Sigmoid colon (tissue), 7 donors: ENCODE data around the gene HDAC9. TPM values are rescaled to one million over a fixed set of nuclear protein-coding genes. Genes with fewer than 3 reads are reported as not detected.

Experiments
- DNase-seq: peaks from one replicate; pipeline ENCODE4 v3.0.0-alpha.2; 2019
- H3K27ac ChIP-seq, 4 donors: fragments of 200-600 bp; sonication (generic); one replicate each; pipeline ENCODE4 v1.5.1; 2016 to 2019; ENCODE audit warnings: mild to moderate bottlenecking in 1 of 4
- H3K27me3 ChIP-seq, 3 donors: fragments of 200-600 bp; sonication (generic); one replicate each; pipeline ENCODE4 v1.5.1; 2019; ENCODE audit warnings: mild to moderate bottlenecking in 1 of 3
- H3K36me3 ChIP-seq, 4 donors: fragments of 200-600 bp; sonication (generic); one replicate each; pipeline ENCODE4 v1.5.1; 2016 to 2019
- H3K4me1 ChIP-seq, 4 donors: fragments of 200-600 bp; sonication (generic); one replicate each; pipeline ENCODE4 v1.5.1; 2017 to 2019
- H3K4me3 ChIP-seq, 4 donors: fragments of 200-600 bp; sonication (generic); one replicate each; pipeline ENCODE4 v1.5.1; 2017 to 2019; ENCODE audit warnings: mild to moderate bottlenecking in 2 of 4, moderate library complexity in 1 of 4
- H3K9me3 ChIP-seq, 4 donors: fragments of 200-600 bp in 3 of 4; sonication (generic) in 3 of 4; one replicate each; pipeline versions ENCODE4 v1.5.1 to v1.6.1; 2013 to 2019
- EP300 ChIP-seq, 4 donors: sonication (generic); formaldehyde crosslinking; IDR thresholded peaks; one replicate each; pipeline ENCODE4 v1.6.1; 2017; ENCODE audit warnings: antibody characterized with exemption in 4 of 4
- POLR2A ChIP-seq, 2 donors: fragments of 450-650 bp; IDR thresholded peaks; one replicate each; pipeline ENCODE4 v1.6.1; 2016; ENCODE audit warnings: antibody characterized with exemption in 2 of 2, mild to moderate bottlenecking in 2 of 2, moderate library complexity in 2 of 2
- POLR2AphosphoS5 ChIP-seq, 4 donors: sonication (generic); formaldehyde crosslinking; IDR thresholded peaks; one replicate each; pipeline ENCODE4 v1.6.1; 2017; ENCODE audit warnings: antibody characterized with exemption in 4 of 4
- WGBS, 2 donors: extraction: QIAGEN DNeasy Blood & Tissue Kit; methylation state at CpG; one replicate each; pipeline ENCODE4 v1.1.7; 2013; 5-methylcytosine and 5-hydroxymethylcytosine counted together
- intact Hi-C: fragments of 100-400 bp; cut with DNase I; formaldehyde crosslinking; loops from one replicate; pipeline ENCODE4 v1.15.1; 2023
- polyA plus RNA-seq, 3 donors: library from polyadenylated mRNA; stranded (reverse); fragments of 200-250 nt; gene quantifications; one replicate each; pipeline ENCODE4 v1.2.3, GENCODE V29; 2013
- total RNA-seq, 4 donors: library from RNA; depleted of rRNA; stranded (reverse); fragments of >200 nt; gene quantifications; one replicate each; pipeline ENCODE4 v1.1.0, GENCODE V29; 2016
- TF ChIP-seq, protein P1 (sequence below), 4 experiments: fragments of 450-650 bp in 3 of 4; fragments of 200-600 bp in 1 of 4; IDR thresholded peaks; one replicate each; pipeline ENCODE4 v1.5.1; 2016 to 2019; ENCODE audit warnings: antibody characterized with exemption in 4 of 4, mild to moderate bottlenecking in 3 of 4, moderate library complexity in 2 of 4
- donor health status: healthy with polysubstance abuse.
- donor health status: Bipolar disorder and iron deficiency.
- donor health status: healthy.

HDAC9 gene
- total and polyA plus RNA-seq, 7 donors, result 2.4 to 38.2 (median 22.2) TPM

- no peaks in the 10 kb centered on the region for H3K36me3 ChIP-seq
- DNase-seq, result no peak
- H3K4me1 ChIP-seq, result peaks cover 0 to 7% (median 0%) of the 10 kb centered on the region in 4 donors
- intact Hi-C loops, result no loop called here
- no peaks in the 10 kb centered on the region for H3K27me3 ChIP-seq
- H3K9me3 ChIP-seq, result no peaks in the 10 kb centered on the region
- WGBS, 2 donors, result 84 to 86% methylated on average over 2 of the region's 2 CpGs
- H3K4me3 ChIP-seq, result no peak overlapping the region
- no peak overlapping the region for H3K27ac ChIP-seq
- TF ChIP-seq EP300 (IDR thresholded peaks at IDR 0.05) (no peak), POLR2AphosphoS5 (IDR thresholded peaks at IDR 0.05) (no peak)
These were observed 22.1 kb downstream of the HDAC9 start for GRCh38 chr7:18517646-18518045.

GRCh38 chr7:18518555-18518954 lies 23.0 kb downstream of the HDAC9 start:
- H3K36me3 ChIP-seq, result no peaks in the 10 kb centered on the region
- H3K27ac ChIP-seq, result no peak overlapping the region
- DNase-seq, result no peak
- intact Hi-C loops, result no loop called here
- no peak overlapping the region for H3K4me3 ChIP-seq
- peaks cover 0 to 7% (median 0%) of the 10 kb centered on the region in 4 donors for H3K4me1 ChIP-seq
- no peaks in the 10 kb centered on the region for H3K9me3 ChIP-seq
- 85 to 88% methylated on average over 6 of the region's 6 CpGs for WGBS, 2 donors
- no peaks in the 10 kb centered on the region for H3K27me3 ChIP-seq
- TF ChIP-seq, protein P1, sequence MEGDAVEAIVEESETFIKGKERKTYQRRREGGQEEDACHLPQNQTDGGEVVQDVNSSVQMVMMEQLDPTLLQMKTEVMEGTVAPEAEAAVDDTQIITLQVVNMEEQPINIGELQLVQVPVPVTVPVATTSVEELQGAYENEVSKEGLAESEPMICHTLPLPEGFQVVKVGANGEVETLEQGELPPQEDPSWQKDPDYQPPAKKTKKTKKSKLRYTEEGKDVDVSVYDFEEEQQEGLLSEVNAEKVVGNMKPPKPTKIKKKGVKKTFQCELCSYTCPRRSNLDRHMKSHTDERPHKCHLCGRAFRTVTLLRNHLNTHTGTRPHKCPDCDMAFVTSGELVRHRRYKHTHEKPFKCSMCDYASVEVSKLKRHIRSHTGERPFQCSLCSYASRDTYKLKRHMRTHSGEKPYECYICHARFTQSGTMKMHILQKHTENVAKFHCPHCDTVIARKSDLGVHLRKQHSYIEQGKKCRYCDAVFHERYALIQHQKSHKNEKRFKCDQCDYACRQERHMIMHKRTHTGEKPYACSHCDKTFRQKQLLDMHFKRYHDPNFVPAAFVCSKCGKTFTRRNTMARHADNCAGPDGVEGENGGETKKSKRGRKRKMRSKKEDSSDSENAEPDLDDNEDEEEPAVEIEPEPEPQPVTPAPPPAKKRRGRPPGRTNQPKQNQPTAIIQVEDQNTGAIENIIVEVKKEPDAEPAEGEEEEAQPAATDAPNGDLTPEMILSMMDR (IDR thresholded peaks at IDR 0.05), result no peak
- TF ChIP-seq POLR2AphosphoS5 (IDR thresholded peaks at IDR 0.05) (no peak), POLR2A (IDR thresholded peaks at IDR 0.05) (no peak), EP300 (IDR thresholded peaks at IDR 0.05) (no peak)

DNA sequence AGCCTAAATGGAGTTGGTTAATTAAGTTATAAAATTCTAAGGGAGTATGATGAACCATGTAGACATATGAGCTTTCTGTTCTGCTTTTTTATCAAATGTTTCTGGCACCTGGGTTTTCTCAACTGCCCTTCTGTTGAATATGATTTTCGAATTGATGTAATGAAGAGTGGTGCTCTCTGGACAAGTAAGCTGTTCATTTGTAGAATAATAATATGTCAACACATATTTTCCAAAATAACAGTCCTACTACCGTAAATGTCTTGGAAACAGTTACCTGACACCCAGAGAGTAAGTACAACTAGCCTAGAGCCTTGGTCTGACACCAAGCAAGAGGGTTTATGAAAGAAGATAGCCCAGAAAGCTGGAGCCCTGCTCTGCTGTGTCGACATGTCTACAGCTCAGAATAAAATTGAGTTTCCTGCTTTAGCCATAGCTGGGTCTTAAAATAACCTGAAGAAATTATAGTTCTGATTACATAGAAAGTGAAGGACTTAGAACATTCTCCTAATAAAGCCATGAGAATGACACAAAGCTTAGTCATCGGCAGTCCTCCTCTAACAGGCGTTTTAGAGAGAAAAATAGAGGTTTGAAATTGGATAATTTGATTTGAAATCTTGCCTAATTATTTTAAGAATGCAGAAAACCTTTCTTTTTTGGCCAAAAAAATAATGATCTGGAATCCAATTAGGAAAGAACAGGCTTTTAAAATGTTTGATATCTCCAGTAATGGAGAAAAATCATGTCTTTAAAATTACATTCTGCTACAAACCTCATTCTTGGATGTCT lies 25.1 kb downstream of the HDAC9 start:
- no peaks in the 10 kb centered on the region for H3K36me3 ChIP-seq
- no peaks in the 10 kb centered on the region for H3K27me3 ChIP-seq
- H3K4me3 ChIP-seq, result no peak overlapping the region
- no peak for TF ChIP-seq POLR2AphosphoS5 (IDR thresholded peaks at IDR 0.05)
- no peak for TF ChIP-seq EP300 (IDR thresholded peaks at IDR 0.05)
- TF ChIP-seq, protein P1 (IDR thresholded peaks at IDR 0.05), result no peak
- no peak for TF ChIP-seq POLR2A (IDR thresholded peaks at IDR 0.05)
- 75 to 89% methylated on average over 5 of the region's 5 CpGs for WGBS, 2 donors
- no peaks in the 10 kb centered on the region for H3K9me3 ChIP-seq
- DNase-seq, result no peak
- H3K4me1 ChIP-seq, result peaks cover 0 to 7% (median 0%) of the 10 kb centered on the region in 4 donors
- no peak overlapping the region for H3K27ac ChIP-seq
- intact Hi-C loops, result no loop called here

DNA sequence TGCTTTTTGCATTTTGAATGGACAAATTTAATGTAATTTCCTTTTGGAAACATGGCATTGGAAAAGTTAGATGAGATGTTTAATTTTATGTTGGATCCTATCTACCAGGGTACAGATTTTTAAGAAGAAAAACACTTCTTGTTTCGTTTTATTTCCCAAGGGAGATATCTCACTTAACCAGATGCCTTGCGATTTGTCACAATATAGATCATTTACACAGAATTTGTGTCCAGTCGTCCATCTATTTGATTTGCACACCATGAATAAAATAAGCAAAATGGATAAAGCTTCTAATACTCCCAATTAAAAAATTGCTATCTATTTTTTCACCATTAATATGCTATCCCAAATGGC lies 25.7 kb downstream of the HDAC9 start:
- H3K27me3 ChIP-seq, result no peaks in the 10 kb centered on the region
- no peak for DNase-seq
- H3K4me1 ChIP-seq, result peaks cover 0 to 7% (median 0%) of the 10 kb centered on the region in 4 donors
- H3K27ac ChIP-seq, result no peak overlapping the region
- no peaks in the 10 kb centered on the region for H3K9me3 ChIP-seq
- intact Hi-C loops, result no loop called here
- WGBS, 2 donors, result 77 to 89% methylated on average over 3 of the region's 3 CpGs
- no peak overlapping the region for H3K4me3 ChIP-seq
- TF ChIP-seq, protein P1 (IDR thresholded peaks at IDR 0.05), result no peak
- no peak for TF ChIP-seq POLR2A (IDR thresholded peaks at IDR 0.05)
- TF ChIP-seq EP300 (IDR thresholded peaks at IDR 0.05), result no peak
- no peak for TF ChIP-seq POLR2AphosphoS5 (IDR thresholded peaks at IDR 0.05)
- H3K36me3 ChIP-seq, result no peaks in the 10 kb centered on the region

DNA sequence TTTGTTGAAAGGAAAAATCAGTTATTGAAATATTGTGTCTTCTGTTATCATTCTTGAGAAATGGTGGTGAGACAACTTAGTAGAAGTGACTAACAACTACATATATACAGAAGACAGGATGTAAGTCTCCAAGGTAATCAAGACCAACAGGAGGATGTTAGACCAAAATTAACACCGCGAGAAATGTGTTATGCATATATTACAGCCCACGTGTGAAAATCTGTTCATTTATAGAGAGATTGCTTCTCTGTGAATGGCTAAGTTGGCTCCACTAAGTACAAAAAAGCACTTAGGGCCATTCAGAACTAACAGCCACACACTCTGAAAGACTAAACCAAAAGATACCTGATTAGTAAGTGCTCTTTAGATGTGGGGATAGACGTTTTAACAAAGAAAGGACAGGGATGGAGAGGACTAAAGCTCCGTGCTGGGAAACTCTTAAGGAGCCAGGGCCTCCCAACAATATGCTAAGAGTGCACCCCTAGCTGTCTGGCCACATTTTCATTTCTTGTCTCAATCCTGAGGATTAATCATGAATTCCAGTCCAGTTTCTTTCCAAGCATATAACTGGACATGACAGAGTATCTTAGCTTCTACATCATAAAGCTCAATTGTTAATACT lies 26.5 kb downstream of the HDAC9 start:
- Histone ChIP-seq H3K9me3 (no peaks in the 10 kb centered on the region), H3K4me1 (peaks cover 0 to 7% (median 0%) of the 10 kb centered on the region in 4 donors), H3K27me3 (no peaks in the 10 kb centered on the region), H3K27ac (no peak overlapping the region), H3K4me3 (no peak overlapping the region), H3K36me3 (no peaks in the 10 kb centered on the region)
- no peak for DNase-seq
- intact Hi-C loops, result no loop called here
- 64 to 84% methylated on average over 5 of the region's 5 CpGs for WGBS, 2 donors
- no peak for TF ChIP-seq POLR2A (IDR thresholded peaks at IDR 0.05)
- no peak for TF ChIP-seq POLR2AphosphoS5 (IDR thresholded peaks at IDR 0.05)
- no peak for TF ChIP-seq EP300 (IDR thresholded peaks at IDR 0.05)
- TF ChIP-seq, protein P1 (IDR thresholded peaks at IDR 0.05), result no peak
